Measurements from ENCODE around the gene GRM2.
"Not testable (repeated sequence)": the region's sequence is repeated elsewhere in the genome, so short reads cannot be mapped to it uniquely, and the experiment has no call there.

GRM2 gene

GRCh38 chr3:51729042-51729633 lies 22.3 kb downstream of the GRM2 start:
- DNase-seq, result no peak

DNA sequence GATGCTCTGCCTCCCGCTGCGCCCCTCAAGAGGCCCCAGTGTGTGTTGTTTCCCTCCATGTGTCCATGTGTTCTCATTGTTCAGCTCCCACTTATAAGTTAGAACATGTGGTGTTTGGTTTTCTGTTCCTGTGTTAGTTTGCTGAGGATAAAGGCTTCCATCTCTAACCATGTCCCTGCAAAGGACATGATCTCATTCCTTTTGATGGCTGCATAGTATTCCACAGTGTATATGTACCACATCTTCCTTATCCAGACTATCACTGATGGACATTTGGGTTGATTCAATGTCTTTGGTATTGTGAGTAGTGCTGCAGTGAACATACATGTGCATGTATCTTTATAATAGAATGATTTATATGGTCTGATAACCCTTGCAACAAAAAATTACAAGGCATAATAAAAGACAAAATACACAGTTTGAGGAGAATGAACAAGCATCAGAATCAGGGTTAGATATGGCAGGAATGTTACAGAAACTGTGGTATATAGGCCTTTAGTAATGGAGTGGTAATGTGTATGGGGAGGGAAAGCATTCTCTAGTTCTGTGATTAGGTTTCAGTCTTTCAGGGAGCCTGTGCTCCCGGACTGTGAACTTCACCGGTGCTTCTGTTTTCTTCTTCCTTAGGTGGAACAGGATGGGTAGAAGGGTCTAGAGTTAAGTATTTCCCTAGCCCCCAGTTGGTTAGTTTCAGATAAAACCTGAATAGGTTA lies 27.1 kb downstream of the GRM2 start:
- DNase-seq, result no peak

DNA sequence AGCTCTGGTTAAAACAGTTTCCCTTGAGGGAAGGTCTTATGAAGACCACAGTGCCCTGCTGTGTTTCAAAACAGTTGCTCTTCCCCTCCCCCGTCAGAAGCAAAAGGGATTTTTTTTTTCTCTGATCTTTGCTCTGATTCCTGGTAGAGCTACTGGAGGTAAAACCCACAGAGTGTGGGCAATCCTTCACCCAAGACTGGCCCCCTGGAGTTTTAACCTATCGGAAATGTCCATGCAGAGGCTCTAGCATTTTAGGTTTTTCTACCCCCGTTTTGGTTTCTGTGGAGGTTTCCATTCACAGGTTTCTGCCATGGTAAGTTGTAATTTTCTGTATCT lies 27.7 kb downstream of the GRM2 start:
- no peak for DNase-seq

GRCh38 chr3:51735039-51735438 lies 28.2 kb downstream of the GRM2 start:
- DNase-seq, result no peak

- DNase-seq, result no peak
These were observed 29.1 kb downstream of the GRM2 start for GRCh38 chr3:51735950-51736349.

GRCh38 chr3:51739110-51739509 lies 32.2 kb downstream of the GRM2 start:
- no peak for DNase-seq

DNA sequence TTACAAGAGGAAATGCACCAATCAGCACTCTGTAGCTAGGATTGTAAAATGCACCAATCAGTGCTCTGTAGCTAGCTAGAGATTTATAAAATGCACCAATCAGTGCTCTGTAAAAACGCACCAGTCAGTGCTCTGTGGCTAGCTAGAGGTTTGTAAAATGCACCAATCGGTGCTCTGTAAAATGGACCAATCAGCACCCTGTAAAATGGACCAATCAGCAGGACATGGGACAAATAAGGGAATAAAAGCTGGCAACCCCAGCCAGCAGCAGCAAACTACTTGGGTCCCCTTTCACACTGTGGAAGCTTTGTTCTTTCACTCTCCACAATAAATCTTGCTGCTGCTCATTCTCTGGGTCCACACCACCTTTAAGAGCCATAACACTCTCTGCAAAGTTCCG lies 35.5 kb downstream of the GRM2 start:
- not testable (repeated sequence) for DNase-seq

DNA sequence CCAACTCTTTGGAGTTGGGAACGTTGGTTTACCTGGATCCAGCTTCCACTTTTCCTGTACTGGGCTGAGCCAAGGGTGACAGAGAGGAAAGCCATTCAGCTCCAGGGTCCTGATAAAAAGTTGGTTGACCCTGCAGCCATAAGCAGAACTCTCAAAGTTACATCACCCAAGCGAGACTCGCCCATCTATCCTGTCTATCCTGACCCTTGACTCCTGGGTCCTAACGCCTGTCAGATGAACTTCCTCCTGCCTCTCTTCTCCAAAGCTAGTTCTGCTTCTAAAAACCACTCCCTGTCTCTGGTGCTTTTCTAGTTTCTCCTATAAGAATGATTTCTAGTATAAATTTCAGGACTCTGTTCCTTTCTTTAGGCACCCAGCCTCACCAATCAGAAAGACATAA lies 36.1 kb downstream of the GRM2 start:
- DNase-seq, result not testable (repeated sequence)

DNA sequence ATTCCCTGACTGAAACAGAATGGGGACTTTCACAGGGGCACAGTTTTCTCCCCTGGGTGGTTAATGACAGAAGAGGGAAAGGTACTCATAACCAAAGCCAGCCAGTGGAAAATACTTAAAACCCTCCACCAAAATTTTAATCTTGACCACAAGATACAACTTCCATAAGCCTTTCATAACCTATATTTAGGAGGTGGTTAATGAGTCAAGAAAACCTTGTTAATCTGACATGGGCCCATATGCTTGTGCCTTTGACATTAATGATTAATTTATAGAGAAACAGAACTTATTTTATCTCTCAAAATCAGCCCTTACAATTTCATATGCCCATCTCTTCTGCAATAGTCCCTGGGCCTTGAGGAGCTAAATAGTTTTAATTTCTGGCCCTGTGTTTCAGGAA lies 41.0 kb downstream of the GRM2 start:
- no peak for DNase-seq

- DNase-seq, result no peak
These were observed 41.5 kb downstream of the GRM2 start for GRCh38 chr3:51748327-51748726.

DNA sequence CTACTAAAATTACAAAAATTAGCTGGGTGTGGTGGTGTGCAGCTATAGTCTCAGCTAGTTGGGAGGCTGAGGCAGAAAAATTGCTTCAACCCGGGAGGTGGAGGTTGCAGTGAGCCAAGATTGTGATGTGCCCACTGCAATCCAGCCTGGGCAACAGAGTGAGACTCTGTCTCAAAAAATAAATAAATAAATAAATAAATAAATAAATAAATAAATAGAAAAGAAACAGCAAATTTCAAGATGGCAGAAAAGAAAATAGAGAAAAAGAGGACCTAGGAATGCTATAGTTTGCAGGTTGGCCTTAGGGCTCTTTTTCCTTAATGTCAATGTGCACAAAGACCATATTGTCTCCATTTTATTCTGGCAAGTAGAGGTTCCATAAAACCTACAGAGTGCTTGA lies 44.0 kb downstream of the GRM2 start:
- DNase-seq, result no peak

- DNase-seq, result no peak
These were observed 44.4 kb downstream of the GRM2 start for GRCh38 chr3:51751287-51751686.

DNA sequence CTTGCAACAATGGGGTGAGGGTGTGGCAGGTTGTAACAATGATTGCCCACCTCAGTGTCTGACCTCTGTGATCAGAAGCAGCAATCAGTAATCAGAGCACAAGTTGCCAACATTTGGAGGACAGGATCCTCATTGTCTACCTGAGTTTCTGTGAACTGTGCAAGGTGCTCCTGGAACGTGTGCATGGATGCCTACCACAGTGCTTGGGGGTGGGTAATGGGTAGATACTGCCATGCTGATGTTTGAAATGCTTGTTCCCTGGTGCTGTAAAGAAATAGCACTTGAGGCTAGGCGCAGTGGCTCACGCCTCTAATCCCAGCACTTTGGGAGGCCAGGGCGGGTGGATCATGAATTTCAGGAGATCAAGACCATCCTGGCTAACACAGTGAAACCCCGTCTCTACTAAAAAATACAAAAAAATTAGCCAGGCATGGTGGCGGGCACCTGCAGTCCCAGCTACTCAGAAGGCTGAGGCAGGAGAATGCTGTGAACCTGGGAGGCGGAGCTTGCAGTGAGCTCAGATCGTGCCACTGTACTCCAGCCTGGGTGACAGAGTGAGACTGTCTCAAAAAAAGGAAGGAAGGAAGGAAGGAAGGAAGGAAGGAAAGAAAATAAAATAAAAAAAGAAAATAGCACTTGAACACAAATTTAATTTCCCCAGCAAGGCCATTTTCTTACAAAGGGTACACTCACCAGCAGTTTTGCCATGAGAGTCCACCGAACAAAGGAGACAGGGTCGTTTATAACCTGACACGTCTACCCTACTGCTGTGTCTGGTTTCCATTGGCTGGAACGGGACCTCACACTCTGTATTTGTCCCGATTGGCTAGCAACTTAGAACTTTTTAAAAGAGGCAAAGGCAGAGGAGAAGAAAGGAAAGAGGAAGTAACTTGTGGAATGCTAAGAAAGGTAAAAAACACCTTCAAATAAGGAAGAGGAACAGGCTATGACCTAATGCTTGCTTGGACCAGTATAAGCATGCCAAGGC lies 47.2 kb downstream of the GRM2 start:
- not testable (repeated sequence) for DNase-seq

DNA sequence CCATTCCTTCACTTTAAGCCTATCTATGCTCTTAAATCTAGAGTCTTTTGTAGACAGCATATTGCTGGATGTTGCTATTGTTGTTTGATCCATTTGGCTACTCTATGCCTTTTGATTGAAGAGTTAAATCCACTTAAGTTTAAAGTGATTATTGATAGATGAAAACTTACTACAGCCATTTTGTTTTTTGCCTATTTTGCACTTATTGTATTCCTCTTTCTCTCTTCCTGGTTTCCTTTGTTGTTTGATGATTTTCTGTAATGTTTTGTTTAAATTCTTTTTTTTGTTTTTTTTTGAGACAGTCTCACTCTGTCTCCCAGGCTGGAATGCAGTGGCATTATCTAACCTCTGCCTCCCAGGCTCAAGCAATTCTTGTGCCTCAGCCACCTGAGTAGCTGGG lies 52.3 kb downstream of the GRM2 start:
- no peak for DNase-seq

All from activated effector memory CD4-positive, alpha-beta T cell treated with anti-CD3 and anti-CD28 coated beads, Interleukin-2, amount 50 U/mL, for 16 hours (primary cell).